ENCODE data around the gene SMARCE1. TPM values are rescaled to one million over a fixed set of nuclear protein-coding genes. Genes with fewer than 3 reads are reported as not detected.

The SMARCE1 gene
- total RNA-seq, 2 experiments from 2014 or later: 103 to 104 TPM

GRCh38 chr17:40637931-40638330 is 9.7 kb downstream of the SMARCE1 start:
- CTCF ChIA-PET: interaction anchor here (0.6 kb wide), 1 partner anchor 38 kb away, joined by 3 read pairs; no protein-coding TSS in a partner anchor
- no peak overlapping the region for H3K4me3 Mint-ChIP-seq
- H3K27ac Mint-ChIP-seq: no peak overlapping the region
- DNase-seq: no peak
- intact Hi-C loops (cut with micrococcal nuclease): no loop called here
- POLR2A ChIA-PET: no interaction called here
- no peaks in the 10 kb centered on the region for H3K9me3 Mint-ChIP-seq
- H3K4me1 Mint-ChIP-seq (ENCODE audit: low read depth): peaks cover 32% of the 10 kb centered on the region
- no peaks in the 10 kb centered on the region for H3K27me3 Mint-ChIP-seq
- H3K36me3 Mint-ChIP-seq: peaks cover 47% of the 10 kb centered on the region

GRCh38 chr17:40633871-40634270 is 13.7 kb downstream of the SMARCE1 start:
- no peak for DNase-seq
- peak overlapping the region; percentile 19 for H3K27ac Mint-ChIP-seq
- peaks cover 68% of the 10 kb centered on the region for H3K36me3 Mint-ChIP-seq
- H3K9me3 Mint-ChIP-seq: no peaks in the 10 kb centered on the region
- ChIA-PET CTCF (interaction anchor here (0.8 to 1.6 kb wide), 7 partner anchors 11 to 73 kb away, joined by 3 to 5 read pairs (median 3); partner anchors contain the start of gene SMARCE1), POLR2A (interaction anchor here (0.7 kb wide), 1 partner anchor 64 kb away, joined by 4 read pairs; no protein-coding TSS in a partner anchor)
- no peak overlapping the region for H3K4me3 Mint-ChIP-seq
- H3K4me1 Mint-ChIP-seq (ENCODE audit: low read depth): peaks cover 17% of the 10 kb centered on the region
- intact Hi-C loops (cut with micrococcal nuclease): no loop called here
- no peaks in the 10 kb centered on the region for H3K27me3 Mint-ChIP-seq

- CTCF ChIA-PET: no interaction called here
- POLR2A ChIA-PET: no interaction called here
- Mint-ChIP-seq H3K4me1 (ENCODE audit: low read depth) (peaks cover 13% of the 10 kb centered on the region), H3K9me3 (no peaks in the 10 kb centered on the region), H3K27me3 (no peaks in the 10 kb centered on the region), H3K27ac (no peak overlapping the region), H3K4me3 (no peak overlapping the region), H3K36me3 (peaks cover 70% of the 10 kb centered on the region)
- intact Hi-C loops (cut with micrococcal nuclease): no loop called here
- DNase-seq: no peak
Measured at GRCh38 chr17:40632216-40632615, 15.4 kb downstream of the SMARCE1 start.

- H3K4me3 Mint-ChIP-seq: no peak overlapping the region
- DNase-seq: no peak
- H3K36me3 Mint-ChIP-seq: peaks cover 54% of the 10 kb centered on the region
- no peaks in the 10 kb centered on the region for H3K9me3 Mint-ChIP-seq
- no peaks in the 10 kb centered on the region for H3K27me3 Mint-ChIP-seq
- ChIA-PET POLR2A (interaction anchor here (0.6 to 2.1 kb wide), 7 partner anchors 10 to 304 kb away, joined by 3 to 12 read pairs (median 5); partner anchors contain the start of gene SMARCE1), CTCF (interaction anchor here (1.0 to 2.6 kb wide), 7 partner anchors 10 to 1033 kb away, joined by 4 to 17 read pairs (median 6); partner anchors contain the start of gene SMARCE1)
- intact Hi-C loops (cut with micrococcal nuclease): loop anchor here (1.0 to 10.0 kb wide), 2 partner anchors 31 to 1035 kb away; no protein-coding TSS in a partner anchor
- H3K27ac Mint-ChIP-seq: peak overlapping the region; percentile 43
- peaks cover 22% of the 10 kb centered on the region for H3K4me1 Mint-ChIP-seq (ENCODE audit: low read depth)
Measured at GRCh38 chr17:40629842-40630241, 17.8 kb downstream of the SMARCE1 start.

GRCh38 chr17:40625311-40625710 is 22.3 kb downstream of the SMARCE1 start:
- H3K4me1 Mint-ChIP-seq (ENCODE audit: low read depth): peaks cover 57% of the 10 kb centered on the region
- intact Hi-C loops (cut with micrococcal nuclease): loop anchor here (2.0 to 10.0 kb wide), 2 partner anchors 21 to 1039 kb away; partner anchors contain the start of gene SMARCE1
- CTCF ChIA-PET: interaction anchor here (0.6 to 1.8 kb wide), 6 partner anchors 15 to 1037 kb away, joined by 3 to 15 read pairs (median 3); no protein-coding TSS in a partner anchor
- no peak overlapping the region for H3K4me3 Mint-ChIP-seq
- POLR2A ChIA-PET: interaction anchor here (0.7 to 2.0 kb wide), 8 partner anchors 10 to 77 kb away, joined by 3 to 16 read pairs (median 3); partner anchors contain the start of gene SMARCE1
- H3K9me3 Mint-ChIP-seq: no peaks in the 10 kb centered on the region
- H3K27me3 Mint-ChIP-seq: no peaks in the 10 kb centered on the region
- peak overlapping the region; percentile 16 for H3K27ac Mint-ChIP-seq
- DNase-seq: no peak
- H3K36me3 Mint-ChIP-seq: peaks cover 20% of the 10 kb centered on the region

- DNase-seq: no peak
- POLR2A ChIA-PET: interaction anchor here (1.1 to 2.0 kb wide), 3 partner anchors 11 to 62 kb away, joined by 3 to 16 read pairs (median 7); partner anchors contain the start of gene SMARCE1
Measured at GRCh38 chr17:40623419-40624210, 24.0 kb downstream of the SMARCE1 start.

GRCh38 chr17:40622509-40622928 is 25.1 kb downstream of the SMARCE1 start:
- Mint-ChIP-seq H3K27ac (no peak overlapping the region), H3K4me3 (no peak overlapping the region), H3K27me3 (no peaks in the 10 kb centered on the region), H3K36me3 (peaks cover 1% of the 10 kb centered on the region), H3K9me3 (no peaks in the 10 kb centered on the region), H3K4me1 (ENCODE audit: low read depth) (peaks cover 60% of the 10 kb centered on the region)
- POLR2A ChIA-PET: interaction anchor here (0.6 to 3.6 kb wide), 3 partner anchors 20 to 59 kb away, joined by 3 to 13 read pairs (median 4); partner anchors contain the start of gene SMARCE1
- CTCF ChIA-PET: interaction anchor here (1.0 to 11.9 kb wide), 4 partner anchors 11 to 59 kb away, joined by 3 to 172 read pairs (median 4); partner anchors contain the start of gene CCR7
- peak; percentile 38 for DNase-seq
- intact Hi-C loops (cut with micrococcal nuclease): loop anchor here (5.0 to 10.0 kb wide), 2 partner anchors 170 to 1042 kb away; no protein-coding TSS in a partner anchor

More at GRCh38 chr17:40623419-40624210, 24.0 kb downstream of the SMARCE1 start:
- Mint-ChIP-seq H3K4me1 (ENCODE audit: low read depth) (peaks cover 60% of the 10 kb centered on the region), H3K36me3 (peaks cover 6% of the 10 kb centered on the region), H3K27me3 (no peaks in the 10 kb centered on the region), H3K9me3 (no peaks in the 10 kb centered on the region), H3K4me3 (no peak overlapping the region), H3K27ac (no peak overlapping the region)
- intact Hi-C loops (cut with micrococcal nuclease): loop anchor here (2.0 to 10.0 kb wide), 3 partner anchors 23 to 1041 kb away; partner anchors contain the start of gene SMARCE1
- CTCF ChIA-PET: interaction anchor here (1.0 to 1.8 kb wide), 2 partner anchors 11 to 62 kb away, joined by 3 to 15 read pairs; no protein-coding TSS in a partner anchor

GRCh38 chr17:40621578-40621977 is 26.0 kb downstream of the SMARCE1 start:
- Mint-ChIP-seq H3K27ac (no peak overlapping the region), H3K4me1 (ENCODE audit: low read depth) (peaks cover 63% of the 10 kb centered on the region), H3K4me3 (no peak overlapping the region), H3K36me3 (no peaks in the 10 kb centered on the region), H3K27me3 (no peaks in the 10 kb centered on the region), H3K9me3 (no peaks in the 10 kb centered on the region)
- POLR2A ChIA-PET: interaction anchor here (3.6 kb wide), 1 partner anchor 26 kb away, joined by 13 read pairs; the partner anchor contains the start of gene SMARCE1
- CTCF ChIA-PET: interaction anchor here (0.9 to 11.9 kb wide), 7 partner anchors 10 to 1044 kb away, joined by 3 to 172 read pairs (median 3); partner anchors contain the start of gene CCR7
- no peak for DNase-seq
- intact Hi-C loops (cut with micrococcal nuclease): loop anchor here (5.0 to 10.0 kb wide), 2 partner anchors 171 to 1043 kb away; no protein-coding TSS in a partner anchor

GRCh38 chr17:40621019-40621418 is 26.6 kb downstream of the SMARCE1 start:
- Mint-ChIP-seq H3K9me3 (no peaks in the 10 kb centered on the region), H3K27ac (no peak overlapping the region), H3K27me3 (no peaks in the 10 kb centered on the region), H3K4me3 (peak overlapping the region; percentile 12), H3K4me1 (ENCODE audit: low read depth) (peaks cover 69% of the 10 kb centered on the region), H3K36me3 (no peaks in the 10 kb centered on the region)
- POLR2A ChIA-PET: interaction anchor here (3.6 kb wide), 1 partner anchor 26 kb away, joined by 13 read pairs; the partner anchor contains the start of gene SMARCE1
- no peak for DNase-seq
- intact Hi-C loops (cut with micrococcal nuclease): loop anchor here (5.0 to 10.0 kb wide), 2 partner anchors 171 to 1044 kb away; no protein-coding TSS in a partner anchor
- CTCF ChIA-PET: interaction anchor here (0.7 to 11.9 kb wide), 10 partner anchors 8 to 1049 kb away, joined by 3 to 172 read pairs (median 4); partner anchors contain the start of gene CCR7

- DNase-seq: no peak
Measured at GRCh38 chr17:40618754-40619625, 28.6 kb downstream of the SMARCE1 start.

More at GRCh38 chr17:40618754-40619625, 28.6 kb downstream of the SMARCE1 start:
- Mint-ChIP-seq H3K27me3 (no peaks in the 10 kb centered on the region), H3K27ac (peak overlapping the region; percentile 79), H3K36me3 (no peaks in the 10 kb centered on the region), H3K4me3 (peak overlapping the region; percentile 69), H3K4me1 (ENCODE audit: low read depth) (peaks cover 70% of the 10 kb centered on the region), H3K9me3 (no peaks in the 10 kb centered on the region)
- ChIA-PET CTCF (interaction anchor here (0.6 to 11.9 kb wide), 23 partner anchors 8 to 1047 kb away, joined by 3 to 172 read pairs (median 5); partner anchors contain the start of genes CCR7, SMARCE1 and TOP2A), POLR2A (interaction anchor here (1.0 to 3.6 kb wide), 5 partner anchors 11 to 57 kb away, joined by 3 to 13 read pairs (median 5); partner anchors contain the start of gene SMARCE1)
- intact Hi-C loops (cut with micrococcal nuclease): no loop called here

All from activated CD4-positive, alpha-beta memory T cell treated with anti-CD3 and anti-CD28 coated beads for 36 hours (primary cell).